D721Med (cell line): ENCODE measurements around the gene DBP.

Source experiments
- DNase-seq: peaks from one replicate; pipeline ENCODE4 v3.0.0; 2011; ENCODE audit warnings: low spot score; ENCODE audit not compliant: insufficient read length
- FAIRE-seq: peaks from 2 replicates; lab custom pipeline; 2011; peaks lifted over from hg19 to GRCh38; lab: Jason Lieb, UNC
- CTCF ChIP-seq: IDR thresholded peaks from 2 replicates; pipeline ENCODE4 v1.5.1; 2012; ENCODE audit warnings: mild to moderate bottlenecking, control low read depth; ENCODE audit not compliant: insufficient read depth; ENCODE audit errors: missing control alignments

Gene DBP

GRCh38 chr19:48630296-48631063 is 6.7 kb downstream of the DBP start:
- DNase-seq = no peak
- TF ChIP-seq CTCF = no peak
- no peak for FAIRE-seq

- DNase-seq (no peak), FAIRE-seq (no peak)
- TF ChIP-seq CTCF = no peak
These were observed 7.4 kb downstream of the DBP start for GRCh38 chr19:48629599-48630295.

- no peak for TF ChIP-seq CTCF
- no peak for FAIRE-seq
These were observed 7.9 kb downstream of the DBP start for GRCh38 chr19:48629297-48629598.

GRCh38 chr19:48628486-48629296 is 8.5 kb downstream of the DBP start:
- TF ChIP-seq CTCF = no peak
- DNase-seq (no peak), FAIRE-seq (no peak)

More at GRCh38 chr19:48629297-48629598, 7.9 kb downstream of the DBP start:
- DNase-seq = no peak

- FAIRE-seq = no peak
- TF ChIP-seq CTCF = no peak
These were observed 9.3 kb downstream of the DBP start for GRCh38 chr19:48627865-48628314.

GRCh38 chr19:48627201-48627864 is 9.8 kb downstream of the DBP start:
- no peak for TF ChIP-seq CTCF
- FAIRE-seq (no peak), DNase-seq (no peak)

More at GRCh38 chr19:48627865-48628314, 9.3 kb downstream of the DBP start:
- DNase-seq = no peak
